HepG2 (cell line): ENCODE results near the gene KDM3B. TPM values are rescaled to one million over a fixed set of nuclear protein-coding genes. Genes with fewer than 3 reads are reported as not detected.
A peak's percentile ranks its signal among the peaks of the same experiment; 100 is the strongest.

Experiments
- FOXC1 ChIP-seq: sonication (generic); formaldehyde crosslinking; IDR thresholded peaks from 2 replicates; pipeline ENCODE4 v1.8.0; 2022; ENCODE audit warnings: mild to moderate bottlenecking, missing genetic modification reagents, borderline replicate concordance
- KDM2A ChIP-seq: sonication (generic); formaldehyde crosslinking; IDR thresholded peaks from 2 replicates; pipeline ENCODE4 v1.4.0; 2020; ENCODE audit warnings: low read depth, missing genetic modification reagents, borderline replicate concordance
- NFE2L2 ChIP-seq: fragments of 150-350 bp; IDR thresholded peaks from 2 replicates; pipeline ENCODE4 v1.6.1; 2014; ENCODE audit warnings: low read length
- RARG ChIP-seq: sonication (generic); formaldehyde crosslinking; IDR thresholded peaks from 2 replicates; pipeline ENCODE4 v1.4.0; 2020; ENCODE audit warnings: low read depth, mild to moderate bottlenecking, missing genetic modification reagents
- SP1 ChIP-seq, 2 experiments: fragments of 450-650 bp in 1 of 2; sonication (generic) in 1 of 2; formaldehyde crosslinking in 1 of 2; IDR thresholded peaks; 2 replicates each; pipeline versions ENCODE4 v1.4.0 to v1.6.1; 2016 to 2020; ENCODE audit warnings: missing genetic modification reagents in 1 of 2
- SRSF9 ChIP-seq: fragments of 200-400 bp; formaldehyde crosslinking; IDR thresholded peaks from 2 replicates; pipeline ENCODE4 v1.6.1; 2018; ENCODE audit warnings: borderline replicate concordance, mild to moderate bottlenecking, low read depth, low read length; ENCODE audit not compliant: insufficient read depth, poor library complexity, severe bottlenecking
- ZFAT ChIP-seq: sonication (generic); formaldehyde crosslinking; conservative IDR thresholded peaks from 2 replicates; pipeline ENCODE4 v1.8.1; 2023; ENCODE audit warnings: missing genetic modification reagents, inconsistent platforms
- ZNF333 ChIP-seq: sonication (generic); formaldehyde crosslinking; IDR thresholded peaks from 2 replicates; pipeline ENCODE4 v1.4.0; 2020; ENCODE audit warnings: mild to moderate bottlenecking, missing genetic modification reagents, borderline replicate concordance
- ZNF557 ChIP-seq: sonication (generic); formaldehyde crosslinking; IDR thresholded peaks from 2 replicates; pipeline ENCODE4 v1.4.0; 2020; ENCODE audit warnings: missing genetic modification reagents
- ZNF589 ChIP-seq: sonication (generic); formaldehyde crosslinking; conservative IDR thresholded peaks from 2 replicates; pipeline ENCODE4 v1.8.0; 2022; ENCODE audit warnings: mild to moderate bottlenecking, moderate library complexity, missing genetic modification reagents
- ZNF629 ChIP-seq: sonication (generic); formaldehyde crosslinking; conservative IDR thresholded peaks from 2 replicates; pipeline ENCODE4 v1.5.0; 2020; ENCODE audit warnings: missing genetic modification reagents
- ZNF891 ChIP-seq: sonication (generic); formaldehyde crosslinking; IDR thresholded peaks from 2 replicates; pipeline ENCODE4 v1.5.0; 2020; ENCODE audit warnings: mild to moderate bottlenecking, missing genetic modification reagents
- ZSCAN9 ChIP-seq: IDR thresholded peaks from 2 replicates; pipeline ENCODE4 v1.6.1; 2016; ENCODE audit warnings: borderline replicate concordance
- polyA plus RNA-seq, 8 experiments: library from polyadenylated mRNA; depleted of rRNA in 3 of 8; stranded (reverse) in 7 of 8; unstranded in 1 of 8; fragments of >200 nt; fragmentation: Illumina TruSeq in 4 of 8; extraction: Trizol in 4 of 8; gene quantifications; 2 replicates each; pipeline versions ENCODE4 v1.2.1 to v1.2.3, GENCODE V29; 2011 to 2016; ENCODE audit warnings: low read depth in 4 of 8, missing spikeins in 1 of 8, mixed read lengths in 1 of 8; ENCODE audit not compliant: insufficient read depth in 1 of 8
- total RNA-seq, 5 experiments: library from RNA; depleted of rRNA; stranded (reverse); fragments of >200 nt; fragmentation: Illumina TruSeq; extraction: Trizol; gene quantifications; 2 replicates each; pipeline ENCODE4 v1.2.3, GENCODE V29; 2016; ENCODE audit warnings: low read depth in 1 of 5
- TF ChIP-seq, protein P1 (sequence below), 2 experiments: fragments of 450-650 bp in 1 of 2; sonication (generic) in 1 of 2; formaldehyde crosslinking in 1 of 2; IDR thresholded peaks; 2 replicates each; pipeline versions ENCODE4 v1.6.1 to v1.8.0; 2016 to 2022; ENCODE audit warnings: antibody characterized with exemption in 1 of 2, mild to moderate bottlenecking in 1 of 2, missing genetic modification reagents in 1 of 2
- TF ChIP-seq, protein P2 (sequence below), 2 experiments: IDR thresholded peaks; 2 replicates each; pipeline ENCODE4 v1.6.1; 2011 to 2012; ENCODE audit warnings: low read length in 2 of 2, borderline replicate concordance in 1 of 2, low read depth in 1 of 2, mild to moderate bottlenecking in 1 of 2, moderate library complexity in 1 of 2
- TF ChIP-seq, protein P3 (sequence below): sonication (generic); formaldehyde crosslinking; IDR thresholded peaks from 2 replicates; pipeline ENCODE4 v1.8.1; 2023; ENCODE audit warnings: mild to moderate bottlenecking, missing genetic modification reagents

The KDM3B gene
- total and polyA plus RNA-seq, 2 of the 13 experiments (the other 11 are each of a cell fraction or from before 2014, with no cell fraction given) = 19.7 to 34.3 TPM

DNA sequence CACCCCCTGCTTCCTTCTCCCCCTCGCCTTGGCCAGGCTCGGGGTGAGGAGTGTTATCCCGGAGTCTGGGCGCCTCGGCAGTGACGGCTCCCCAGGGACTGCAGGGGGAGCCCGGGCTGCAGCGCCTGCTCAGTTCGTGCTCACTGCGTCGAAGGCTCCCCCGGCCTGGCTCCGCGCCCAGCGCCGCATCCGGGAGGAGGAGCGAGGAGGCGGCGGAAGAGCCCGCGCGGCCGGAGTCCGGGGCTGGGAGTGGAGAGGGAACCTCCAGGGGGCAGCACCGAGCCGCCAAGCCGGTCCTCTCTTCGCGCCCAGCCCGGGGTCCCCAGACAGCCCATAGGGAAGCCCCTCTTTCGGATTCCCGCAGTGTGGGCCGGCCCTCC is 111.5 kb downstream of the KDM3B start (continued):
- TF ChIP-seq, protein P1, sequence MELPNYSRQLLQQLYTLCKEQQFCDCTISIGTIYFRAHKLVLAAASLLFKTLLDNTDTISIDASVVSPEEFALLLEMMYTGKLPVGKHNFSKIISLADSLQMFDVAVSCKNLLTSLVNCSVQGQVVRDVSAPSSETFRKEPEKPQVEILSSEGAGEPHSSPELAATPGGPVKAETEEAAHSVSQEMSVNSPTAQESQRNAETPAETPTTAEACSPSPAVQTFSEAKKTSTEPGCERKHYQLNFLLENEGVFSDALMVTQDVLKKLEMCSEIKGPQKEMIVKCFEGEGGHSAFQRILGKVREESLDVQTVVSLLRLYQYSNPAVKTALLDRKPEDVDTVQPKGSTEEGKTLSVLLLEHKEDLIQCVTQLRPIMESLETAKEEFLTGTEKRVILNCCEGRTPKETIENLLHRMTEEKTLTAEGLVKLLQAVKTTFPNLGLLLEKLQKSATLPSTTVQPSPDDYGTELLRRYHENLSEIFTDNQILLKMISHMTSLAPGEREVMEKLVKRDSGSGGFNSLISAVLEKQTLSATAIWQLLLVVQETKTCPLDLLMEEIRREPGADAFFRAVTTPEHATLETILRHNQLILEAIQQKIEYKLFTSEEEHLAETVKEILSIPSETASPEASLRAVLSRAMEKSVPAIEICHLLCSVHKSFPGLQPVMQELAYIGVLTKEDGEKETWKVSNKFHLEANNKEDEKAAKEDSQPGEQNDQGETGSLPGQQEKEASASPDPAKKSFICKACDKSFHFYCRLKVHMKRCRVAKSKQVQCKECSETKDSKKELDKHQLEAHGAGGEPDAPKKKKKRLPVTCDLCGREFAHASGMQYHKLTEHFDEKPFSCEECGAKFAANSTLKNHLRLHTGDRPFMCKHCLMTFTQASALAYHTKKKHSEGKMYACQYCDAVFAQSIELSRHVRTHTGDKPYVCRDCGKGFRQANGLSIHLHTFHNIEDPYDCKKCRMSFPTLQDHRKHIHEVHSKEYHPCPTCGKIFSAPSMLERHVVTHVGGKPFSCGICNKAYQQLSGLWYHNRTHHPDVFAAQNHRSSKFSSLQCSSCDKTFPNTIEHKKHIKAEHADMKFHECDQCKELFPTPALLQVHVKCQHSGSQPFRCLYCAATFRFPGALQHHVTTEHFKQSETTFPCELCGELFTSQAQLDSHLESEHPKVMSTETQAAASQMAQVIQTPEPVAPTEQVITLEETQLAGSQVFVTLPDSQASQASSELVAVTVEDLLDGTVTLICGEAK (IDR thresholded peaks at IDR 0.05) = no peak
- TF ChIP-seq, protein P1 (CRISPR knock-in tag; IDR thresholded peaks at IDR 0.05) = peak; percentile 19; the same call in 1 of the 2 replicates
- no peak; the same call in 1 of the 2 replicates for TF ChIP-seq ZNF589 (CRISPR knock-in tag)
- TF ChIP-seq NFE2L2 = no peak
- peak; percentile 46; the same call in 1 of the 2 replicates for TF ChIP-seq ZSCAN9
- no peak for TF ChIP-seq RARG (CRISPR knock-in tag)
- TF ChIP-seq ZNF629 (CRISPR knock-in tag) = no peak
- 0 out of 2 replicates have a peak, but pooled peaks have one; percentile 47 for TF ChIP-seq FOXC1 (CRISPR knock-in tag)
- no peak for TF ChIP-seq ZNF557 (CRISPR knock-in tag)
- no peak for TF ChIP-seq ZNF891 (CRISPR knock-in tag)
- peak; percentile 79 for TF ChIP-seq KDM2A (CRISPR knock-in tag)
- no peak for TF ChIP-seq ZFAT (CRISPR knock-in tag)
- no peak for TF ChIP-seq SP1 (IDR thresholded peaks at IDR 0.05)
- no peak for TF ChIP-seq SP1 (CRISPR knock-in tag; IDR thresholded peaks at IDR 0.05)
- TF ChIP-seq, protein P2, sequence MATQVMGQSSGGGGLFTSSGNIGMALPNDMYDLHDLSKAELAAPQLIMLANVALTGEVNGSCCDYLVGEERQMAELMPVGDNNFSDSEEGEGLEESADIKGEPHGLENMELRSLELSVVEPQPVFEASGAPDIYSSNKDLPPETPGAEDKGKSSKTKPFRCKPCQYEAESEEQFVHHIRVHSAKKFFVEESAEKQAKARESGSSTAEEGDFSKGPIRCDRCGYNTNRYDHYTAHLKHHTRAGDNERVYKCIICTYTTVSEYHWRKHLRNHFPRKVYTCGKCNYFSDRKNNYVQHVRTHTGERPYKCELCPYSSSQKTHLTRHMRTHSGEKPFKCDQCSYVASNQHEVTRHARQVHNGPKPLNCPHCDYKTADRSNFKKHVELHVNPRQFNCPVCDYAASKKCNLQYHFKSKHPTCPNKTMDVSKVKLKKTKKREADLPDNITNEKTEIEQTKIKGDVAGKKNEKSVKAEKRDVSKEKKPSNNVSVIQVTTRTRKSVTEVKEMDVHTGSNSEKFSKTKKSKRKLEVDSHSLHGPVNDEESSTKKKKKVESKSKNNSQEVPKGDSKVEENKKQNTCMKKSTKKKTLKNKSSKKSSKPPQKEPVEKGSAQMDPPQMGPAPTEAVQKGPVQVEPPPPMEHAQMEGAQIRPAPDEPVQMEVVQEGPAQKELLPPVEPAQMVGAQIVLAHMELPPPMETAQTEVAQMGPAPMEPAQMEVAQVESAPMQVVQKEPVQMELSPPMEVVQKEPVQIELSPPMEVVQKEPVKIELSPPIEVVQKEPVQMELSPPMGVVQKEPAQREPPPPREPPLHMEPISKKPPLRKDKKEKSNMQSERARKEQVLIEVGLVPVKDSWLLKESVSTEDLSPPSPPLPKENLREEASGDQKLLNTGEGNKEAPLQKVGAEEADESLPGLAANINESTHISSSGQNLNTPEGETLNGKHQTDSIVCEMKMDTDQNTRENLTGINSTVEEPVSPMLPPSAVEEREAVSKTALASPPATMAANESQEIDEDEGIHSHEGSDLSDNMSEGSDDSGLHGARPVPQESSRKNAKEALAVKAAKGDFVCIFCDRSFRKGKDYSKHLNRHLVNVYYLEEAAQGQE (IDR thresholded peaks at IDR 0.05; ENCODE audit: borderline replicate concordance in 1 of 2, low read depth in 1 of 2, low read length in 2 of 2) = no peak; a peak in 1 of 4 replicates
- TF ChIP-seq ZNF333 (CRISPR knock-in tag) = no peak
- TF ChIP-seq, protein P3, sequence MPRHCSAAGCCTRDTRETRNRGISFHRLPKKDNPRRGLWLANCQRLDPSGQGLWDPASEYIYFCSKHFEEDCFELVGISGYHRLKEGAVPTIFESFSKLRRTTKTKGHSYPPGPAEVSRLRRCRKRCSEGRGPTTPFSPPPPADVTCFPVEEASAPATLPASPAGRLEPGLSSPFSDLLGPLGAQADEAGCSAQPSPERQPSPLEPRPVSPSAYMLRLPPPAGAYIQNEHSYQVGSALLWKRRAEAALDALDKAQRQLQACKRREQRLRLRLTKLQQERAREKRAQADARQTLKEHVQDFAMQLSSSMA (CRISPR knock-in tag) = no peak
- TF ChIP-seq SRSF9 = no peak
